Globus pallidus (tissue), 1 donor: ENCODE data around the gene ABCB9.

ENCODE experiments used
- DNase-seq: peaks from one replicate; pipeline ENCODE4 v3.0.0-alpha.2; 2015; ENCODE audit warnings: low spot score

ABCB9 gene

GRCh38 chr12:122981587-122982476 is 15.6 kb upstream of the ABCB9 start:
- no peak for DNase-seq

- no peak for DNase-seq
Observed at GRCh38 chr12:122981036-122981471, 14.8 kb upstream of the ABCB9 start.

- peak; percentile 59 for DNase-seq
Observed at GRCh38 chr12:122980183-122981035, 14.1 kb upstream of the ABCB9 start, which contains the start of gene ARL6IP4. Gene ARL6IP4 (plus strand): TSS chr12:122980681. CDS start chr12:122981140, 459 bp downstream.

- DNase-seq: no peak
Observed at GRCh38 chr12:122979908-122980182, 13.6 kb upstream of the ABCB9 start.

- no peak for DNase-seq
Observed at GRCh38 chr12:122979001-122979907, 13.0 kb upstream of the ABCB9 start.

GRCh38 chr12:122978507-122978955 is 12.3 kb upstream of the ABCB9 start:
- no peak for DNase-seq

- no peak for DNase-seq
Observed at GRCh38 chr12:122977655-122978392, 11.6 kb upstream of the ABCB9 start.

GRCh38 chr12:122977153-122977552 is 10.9 kb upstream of the ABCB9 start:
- no peak for DNase-seq

GRCh38 chr12:122976648-122976975 is 10.3 kb upstream of the ABCB9 start:
- DNase-seq: no peak

- no peak for DNase-seq
Observed at GRCh38 chr12:122975790-122976647, 9.8 kb upstream of the ABCB9 start.

GRCh38 chr12:122974892-122975789 is 8.9 kb upstream of the ABCB9 start, which contains the start of gene OGFOD2:
Gene OGFOD2 (plus strand): TSS chr12:122975244. CDS start chr12:122975252, 8 bp downstream.
- DNase-seq: peak; percentile 87

GRCh38 chr12:122974274-122974891 is 8.1 kb upstream of the ABCB9 start:
- peak; percentile 98 for DNase-seq

GRCh38 chr12:122969676-122970075 is 3.4 kb upstream of the ABCB9 start:
- DNase-seq: peak; percentile 80

- DNase-seq: no peak
Observed at GRCh38 chr12:122968104-122968503, 1.8 kb upstream of the ABCB9 start.

- no peak for DNase-seq
Observed at GRCh38 chr12:122966743-122967550, 684 bp upstream of the ABCB9 start.

- no peak for DNase-seq
Observed at GRCh38 chr12:122965321-122965751, 927 bp downstream of the ABCB9 start.

- DNase-seq: no peak
Observed at GRCh38 chr12:122964439-122965257, 1.6 kb downstream of the ABCB9 start.
